ENCODE measurements around the gene WWOX. TPM values are rescaled to one million over a fixed set of nuclear protein-coding genes. Genes with fewer than 3 reads are reported as not detected.

Gene WWOX
- total RNA-seq, 1 donor from 2014 or later, result 8.9 TPM

GRCh38 chr16:78200623-78201096 lies 101.2 kb downstream of the WWOX start:
- no peak overlapping the region for H3K4me3 ChIP-seq
- no peaks in the 10 kb centered on the region for H3K36me3 ChIP-seq
- DNase-seq, result no peak
- no peaks in the 10 kb centered on the region for H3K4me1 ChIP-seq
- H3K9me3 ChIP-seq (replicated peaks), result no peaks in the 10 kb centered on the region
- intact Hi-C loops (cut with micrococcal nuclease), result no loop called here
- H3K27me3 ChIP-seq (ENCODE audit: low read depth), result no peaks in the 10 kb centered on the region
- TF ChIP-seq CTCF (IDR thresholded peaks at IDR 0.05; ENCODE audit: borderline replicate concordance), result no peak
- no peak overlapping the region for H3K27ac ChIP-seq (replicated peaks)

- no peak for DNase-seq
- H3K27me3 ChIP-seq (ENCODE audit: low read depth), result no peaks in the 10 kb centered on the region
- TF ChIP-seq CTCF (IDR thresholded peaks at IDR 0.05; ENCODE audit: borderline replicate concordance), result no peak
- H3K9me3 ChIP-seq (replicated peaks), result no peaks in the 10 kb centered on the region
- no peaks in the 10 kb centered on the region for H3K36me3 ChIP-seq
- no peaks in the 10 kb centered on the region for H3K4me1 ChIP-seq
- intact Hi-C loops (cut with micrococcal nuclease), result no loop called here
- no peak overlapping the region for H3K4me3 ChIP-seq
- H3K27ac ChIP-seq (replicated peaks), result no peak overlapping the region
Observed at GRCh38 chr16:78205506-78205905, 106.1 kb downstream of the WWOX start.

- no peak for DNase-seq
- Histone ChIP-seq H3K36me3 (no peaks in the 10 kb centered on the region), H3K4me3 (no peak overlapping the region), H3K9me3 (replicated peaks) (no peaks in the 10 kb centered on the region), H3K27me3 (ENCODE audit: low read depth) (no peaks in the 10 kb centered on the region), H3K4me1 (no peaks in the 10 kb centered on the region), H3K27ac (replicated peaks) (no peak overlapping the region)
- no peak for TF ChIP-seq CTCF (IDR thresholded peaks at IDR 0.05; ENCODE audit: borderline replicate concordance)
- intact Hi-C loops (cut with micrococcal nuclease), result no loop called here
Observed at GRCh38 chr16:78206623-78207223, 107.3 kb downstream of the WWOX start.

- no peak overlapping the region for H3K27ac ChIP-seq (replicated peaks)
- DNase-seq, result no peak
- intact Hi-C loops (cut with micrococcal nuclease), result no loop called here
- H3K4me3 ChIP-seq, result no peak overlapping the region
- H3K9me3 ChIP-seq (replicated peaks), result no peaks in the 10 kb centered on the region
- H3K27me3 ChIP-seq (ENCODE audit: low read depth), result no peaks in the 10 kb centered on the region
- no peaks in the 10 kb centered on the region for H3K36me3 ChIP-seq
- no peaks in the 10 kb centered on the region for H3K4me1 ChIP-seq
- no peak for TF ChIP-seq CTCF (IDR thresholded peaks at IDR 0.05; ENCODE audit: borderline replicate concordance)
Observed at GRCh38 chr16:78209951-78210661, 110.7 kb downstream of the WWOX start.

- Histone ChIP-seq H3K36me3 (no peaks in the 10 kb centered on the region), H3K4me3 (no peak overlapping the region), H3K27me3 (ENCODE audit: low read depth) (no peaks in the 10 kb centered on the region), H3K27ac (replicated peaks) (no peak overlapping the region), H3K4me1 (no peaks in the 10 kb centered on the region), H3K9me3 (replicated peaks) (no peaks in the 10 kb centered on the region)
- DNase-seq, result no peak
- TF ChIP-seq CTCF (IDR thresholded peaks at IDR 0.05; ENCODE audit: borderline replicate concordance), result no peak
- intact Hi-C loops (cut with micrococcal nuclease), result no loop called here
Observed at GRCh38 chr16:78211020-78211599, 111.7 kb downstream of the WWOX start.

Data from left ventricle myocardium inferior (tissue), 1 donor.